HG02852 (cell line): ENCODE data around the gene GIPR.
"Not testable (repeated sequence)": the region's sequence is repeated elsewhere in the genome, so short reads cannot be mapped to it uniquely, and the experiment has no call there.

ENCODE experiments used
- ATAC-seq: cut with Tn5 transposase; IDR thresholded peaks from one replicate; pipeline ENCODE4 v1.9.1; 2021; ENCODE audit warnings: mild to moderate bottlenecking, moderate library complexity; ENCODE audit not compliant: unreplicated experiment

The GIPR gene

DNA sequence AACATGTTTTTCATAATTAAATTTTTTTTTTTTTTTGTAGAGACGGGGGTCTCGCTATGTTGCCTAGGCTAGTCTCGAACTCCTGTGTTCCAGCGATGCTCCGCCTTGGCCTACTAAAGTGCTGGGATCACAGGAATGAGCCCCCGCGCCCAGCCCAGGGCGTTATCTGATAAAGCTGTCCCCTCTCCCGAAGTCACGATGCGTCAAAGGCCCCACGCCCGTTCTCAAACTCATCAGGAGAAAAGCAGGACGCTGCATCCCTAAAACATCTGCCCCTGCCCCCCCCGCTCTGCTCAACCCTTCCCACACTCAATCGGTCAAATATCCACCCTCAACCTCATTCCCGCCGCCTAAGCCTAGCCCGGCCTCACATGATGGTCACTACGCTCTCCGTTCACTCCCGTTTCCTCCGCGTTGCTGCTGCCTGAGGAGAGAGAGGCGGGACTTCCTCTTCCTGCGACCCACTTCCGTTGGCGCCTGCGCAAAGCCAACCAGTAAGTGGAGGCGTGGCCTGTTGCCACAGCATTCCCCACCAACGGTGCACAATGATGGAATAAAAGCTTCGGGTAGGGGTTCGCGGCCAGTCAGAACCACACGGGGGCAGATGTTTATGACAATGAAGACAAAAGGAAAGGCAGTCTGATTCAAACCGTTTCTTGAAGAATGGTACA lies 23.6 kb downstream of the GIPR start, which contains the start of gene SNRPD2:
SNRPD2 (minus strand) TSS at position 438 of the 671 bp plus-strand sequence; CDS start at position 373, 65 bp downstream.
- peak; percentile 40 for ATAC-seq

DNA sequence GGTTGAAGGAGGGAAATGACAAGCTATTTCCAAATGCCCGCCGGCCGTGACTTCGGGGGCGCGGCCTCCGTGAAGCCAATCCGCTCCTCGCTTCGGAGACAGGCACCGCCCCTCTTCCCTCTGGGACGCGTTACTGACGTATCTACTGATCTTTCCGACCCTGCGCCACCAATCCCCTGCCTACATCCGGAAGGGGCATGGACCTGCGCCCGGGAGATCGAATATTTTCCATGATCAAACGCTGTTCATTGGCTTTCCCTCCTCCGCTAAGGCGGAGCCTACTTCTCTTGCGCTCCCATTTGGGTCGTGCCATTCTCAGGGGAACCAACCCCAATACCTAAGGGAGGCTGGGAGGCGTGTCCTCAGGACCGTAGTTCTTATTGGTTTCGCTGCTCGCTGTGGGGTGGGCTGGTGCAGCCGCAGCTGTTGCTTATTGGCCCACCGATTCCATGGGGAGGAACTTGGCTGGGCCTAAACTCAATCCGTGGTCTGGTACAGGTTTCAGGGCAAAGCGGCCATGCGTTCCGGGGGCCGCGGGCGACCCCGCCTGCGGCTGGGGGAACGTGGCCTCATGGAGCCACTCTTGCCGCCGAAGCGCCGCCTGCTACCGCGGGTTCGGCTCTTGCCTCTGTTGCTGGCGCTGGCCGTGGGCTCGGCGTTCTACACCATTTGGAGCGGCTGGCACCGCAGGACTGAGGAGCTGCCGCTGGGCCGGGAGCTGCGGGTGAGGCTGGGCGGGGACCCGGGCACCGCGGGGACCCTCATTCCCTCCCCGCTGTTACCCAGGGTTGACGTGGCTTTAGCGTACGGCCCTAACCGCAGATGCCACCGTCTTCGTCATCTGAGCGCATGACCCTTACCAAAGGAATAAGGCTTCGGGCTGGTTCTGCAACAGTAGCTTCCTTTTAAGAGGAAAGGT lies 24.4 kb downstream of the GIPR start, which contains the start of gene QPCTL:
QPCTL (plus strand) TSS at position 480 of the 919 bp plus-strand sequence; CDS start at position 518, 38 bp downstream.
- peak; percentile 79 for ATAC-seq

DNA sequence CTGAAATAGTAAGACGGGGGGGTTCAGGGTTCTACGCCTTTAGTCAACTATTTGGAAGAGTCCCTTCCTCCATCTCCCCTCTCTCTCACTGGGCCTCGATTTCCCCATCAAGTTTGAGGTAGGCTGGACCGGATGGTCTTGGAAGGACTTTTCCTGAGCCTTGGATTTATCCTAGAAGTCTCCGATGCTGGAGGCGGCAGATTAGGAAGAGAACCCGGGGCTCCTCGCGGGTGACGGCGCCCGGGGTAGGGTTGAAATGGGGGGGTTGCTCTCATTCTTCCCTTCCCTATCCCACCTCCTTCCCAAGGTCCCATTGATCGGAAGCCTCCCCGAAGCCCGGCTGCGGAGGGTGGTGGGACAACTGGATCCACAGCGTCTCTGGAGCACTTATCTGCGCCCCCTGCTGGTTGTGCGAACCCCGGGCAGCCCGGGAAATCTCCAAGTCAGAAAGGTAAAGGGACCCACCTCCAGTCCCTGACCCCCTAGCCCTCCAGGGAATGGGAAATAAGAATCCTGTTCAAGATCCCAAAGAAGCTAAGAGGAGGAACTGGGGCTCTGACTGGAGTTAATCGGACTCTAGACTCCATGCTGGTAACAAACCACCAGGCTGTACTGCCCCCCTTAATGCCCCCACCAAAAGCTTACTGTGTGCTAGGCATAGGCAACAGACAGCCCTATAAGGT lies 25.2 kb downstream of the GIPR start:
- no peak for ATAC-seq

DNA sequence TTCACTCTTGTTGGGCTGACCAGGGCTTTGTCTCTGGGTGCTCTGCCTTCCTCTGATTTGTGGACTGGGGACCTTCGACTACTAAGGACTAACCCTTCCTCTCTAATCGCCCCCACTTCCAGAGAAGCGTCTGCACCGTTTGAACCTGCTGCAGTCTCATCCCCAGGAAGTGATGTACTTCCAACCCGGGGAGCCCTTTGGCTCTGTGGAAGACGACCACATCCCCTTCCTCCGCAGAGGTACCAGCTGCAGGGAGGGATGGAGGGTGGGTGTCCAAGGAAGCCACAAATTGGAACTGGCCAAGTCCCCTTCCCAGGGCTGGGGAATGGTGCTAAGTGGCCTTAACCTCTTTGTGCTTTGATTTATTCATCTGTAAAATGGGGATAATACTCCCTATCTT lies 33.7 kb downstream of the GIPR start:
- ATAC-seq: no peak

DNA sequence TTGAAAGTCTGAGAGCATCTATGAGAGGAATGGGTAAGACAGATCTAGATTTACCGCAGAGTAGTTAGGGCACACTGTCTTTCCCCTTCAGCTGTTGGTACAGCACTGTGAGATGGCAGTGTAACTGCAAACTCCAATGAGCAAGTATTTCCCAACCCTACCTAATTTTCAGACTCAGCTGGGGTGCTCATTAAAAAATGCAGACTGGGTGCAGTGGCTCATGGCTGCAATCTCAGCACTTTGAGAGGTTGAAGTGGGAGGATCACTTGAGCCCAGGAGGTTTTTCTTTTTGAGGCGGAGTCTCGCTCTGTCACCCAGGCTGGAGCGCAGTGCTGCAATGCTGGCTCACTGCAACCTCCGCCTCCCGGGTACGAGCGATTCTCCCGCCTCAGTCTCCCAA lies 37.1 kb downstream of the GIPR start:
- no peak for ATAC-seq

DNA sequence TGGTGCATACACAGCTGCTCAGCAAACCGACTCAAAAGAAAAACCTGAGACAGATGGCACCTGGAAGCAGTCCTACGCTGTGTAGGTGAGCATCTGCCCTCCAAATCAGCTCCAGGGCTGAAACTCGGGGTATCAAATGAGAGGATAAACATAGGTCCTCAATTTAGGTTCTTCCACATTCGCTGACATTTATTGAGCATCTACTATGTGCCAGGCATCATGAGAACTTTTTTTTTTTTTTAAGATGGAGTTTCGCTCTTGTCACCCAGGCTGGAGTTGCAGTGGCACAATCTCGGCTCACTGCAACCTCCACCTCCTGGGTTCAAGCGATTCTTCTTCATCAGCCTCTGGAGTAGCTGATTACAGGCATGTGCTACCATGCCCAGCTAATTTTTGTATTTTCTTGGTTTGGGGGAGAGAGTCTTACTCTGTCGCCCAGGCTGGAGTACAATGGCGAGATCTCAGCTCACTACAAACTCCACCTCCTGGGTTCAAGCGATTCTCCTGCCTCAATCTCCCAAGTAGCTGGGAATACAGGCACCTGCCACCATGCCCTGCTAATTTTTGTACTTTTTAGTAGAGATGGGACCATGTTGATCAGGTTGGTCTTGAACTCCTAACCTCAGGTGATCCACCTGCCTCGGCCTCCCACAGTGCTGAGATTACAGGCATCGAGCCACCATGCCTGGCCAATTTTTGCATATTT lies 37.8 kb downstream of the GIPR start:
- ATAC-seq: no peak

DNA sequence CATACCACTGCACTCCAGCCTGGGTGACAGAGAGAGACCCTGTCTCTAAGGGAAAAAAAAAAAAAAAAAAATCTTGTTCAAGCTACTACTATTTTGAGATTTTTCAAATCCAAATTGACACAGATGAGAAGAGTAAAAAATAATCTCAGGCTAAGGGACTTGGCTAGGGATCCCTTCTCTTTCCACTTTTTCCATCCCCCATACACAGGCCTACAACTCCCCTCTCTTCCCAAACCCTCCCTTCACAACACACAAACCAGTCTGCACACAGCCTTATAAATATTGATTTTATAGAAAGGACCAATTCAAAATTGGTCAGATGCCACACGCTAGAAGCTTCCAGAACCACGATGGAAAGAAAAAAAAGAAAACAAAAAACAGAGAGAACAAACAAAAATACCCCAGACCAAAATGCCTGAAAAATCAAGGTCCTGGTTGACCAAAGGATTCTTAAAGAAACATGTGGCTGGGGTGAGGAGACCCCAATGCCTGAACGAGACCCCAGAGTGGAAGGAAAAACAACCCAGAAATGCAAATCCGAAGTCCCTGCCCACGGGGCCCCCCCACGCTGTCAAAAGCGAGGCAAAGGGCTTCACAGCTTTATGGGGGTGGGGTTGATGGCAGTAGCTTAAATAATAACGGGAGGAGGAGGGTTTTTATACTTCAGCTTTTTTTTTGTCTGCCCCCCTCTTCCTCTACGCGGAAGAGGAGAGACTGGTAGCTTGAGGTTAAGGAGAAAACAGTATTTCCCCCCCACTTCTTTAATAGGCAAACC lies 42.5 kb downstream of the GIPR start:
- ATAC-seq: no peak

DNA sequence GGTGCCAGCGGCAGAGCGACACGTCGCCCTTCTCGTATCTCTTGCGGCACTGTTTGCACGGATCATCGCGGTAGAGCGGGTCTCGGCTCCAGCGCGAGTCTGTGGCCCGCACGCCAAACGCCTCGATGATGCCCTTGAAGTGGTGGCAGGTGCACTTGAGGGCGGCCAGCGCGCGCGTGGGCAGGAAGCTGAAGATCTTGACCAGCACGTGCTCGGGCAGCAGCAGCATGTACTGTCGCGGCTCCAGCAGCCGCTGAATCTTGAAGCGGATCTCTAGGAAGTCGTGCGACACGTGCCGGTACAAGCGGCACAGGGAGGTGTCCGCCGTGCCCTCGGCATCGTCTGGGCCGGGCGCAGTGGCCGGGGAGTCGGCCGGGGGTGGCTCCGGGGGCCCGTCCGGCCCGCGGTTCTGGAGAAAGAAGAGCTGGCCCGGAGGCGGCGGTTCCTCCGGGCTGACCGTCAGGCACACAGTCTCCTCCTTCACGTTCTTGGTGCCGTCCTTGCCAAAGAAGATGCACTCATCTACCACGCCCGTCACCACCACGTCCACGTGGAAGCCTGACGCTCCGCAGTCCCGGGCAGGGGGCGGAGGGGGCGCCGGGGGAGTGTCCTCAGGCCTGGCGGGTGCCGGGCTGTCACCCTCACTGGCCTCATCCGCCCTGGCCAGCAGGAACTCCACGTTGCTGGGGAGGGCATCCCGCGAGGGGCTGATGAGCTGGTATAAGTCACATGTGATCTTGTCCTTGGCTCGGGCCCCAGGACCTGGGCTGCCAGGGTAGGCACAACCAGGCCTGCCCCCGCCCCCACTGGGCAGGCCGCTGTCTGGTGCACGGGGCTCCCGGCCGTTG lies 44.1 kb downstream of the GIPR start:
- no peak for ATAC-seq

DNA sequence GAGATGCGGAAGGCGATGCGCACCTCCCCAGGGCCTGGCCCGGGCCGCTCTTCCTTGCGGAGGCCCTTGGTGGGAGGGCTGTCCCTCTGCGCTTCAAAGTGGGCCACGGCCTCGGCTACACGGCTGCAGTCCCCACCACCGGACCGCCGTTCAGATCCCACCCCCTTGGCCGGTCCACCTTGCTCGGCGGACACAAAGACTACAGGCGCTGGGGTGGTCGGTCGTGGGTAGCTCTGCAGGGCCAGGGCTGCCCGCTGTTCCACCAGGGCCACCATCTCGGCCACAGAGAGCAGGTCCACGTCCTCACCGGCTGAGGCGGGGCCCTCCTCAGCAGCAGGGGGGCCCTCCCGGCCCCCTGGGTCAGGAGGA lies 44.7 kb downstream of the GIPR start:
- ATAC-seq: no peak

DNA sequence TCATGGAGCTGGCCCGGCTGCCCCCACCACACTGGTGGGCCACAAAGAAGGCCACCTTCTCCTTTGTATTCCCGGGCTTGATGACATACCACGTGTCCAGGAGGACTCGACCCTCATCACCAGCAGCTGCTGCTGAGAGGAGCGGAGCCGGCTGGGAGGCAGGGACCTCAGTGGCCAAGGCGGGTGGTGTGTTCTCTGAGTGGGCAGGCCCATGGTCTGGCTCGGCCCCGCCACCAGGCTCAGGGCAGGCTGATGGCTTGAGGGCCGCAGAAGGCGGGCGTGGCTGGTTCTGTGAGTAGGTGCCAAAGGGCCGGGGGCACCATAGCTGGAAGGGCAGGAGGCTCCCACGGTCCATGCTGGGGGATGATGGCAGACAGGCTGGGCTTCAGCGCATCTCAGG lies 45.1 kb downstream of the GIPR start:
- no peak for ATAC-seq

DNA sequence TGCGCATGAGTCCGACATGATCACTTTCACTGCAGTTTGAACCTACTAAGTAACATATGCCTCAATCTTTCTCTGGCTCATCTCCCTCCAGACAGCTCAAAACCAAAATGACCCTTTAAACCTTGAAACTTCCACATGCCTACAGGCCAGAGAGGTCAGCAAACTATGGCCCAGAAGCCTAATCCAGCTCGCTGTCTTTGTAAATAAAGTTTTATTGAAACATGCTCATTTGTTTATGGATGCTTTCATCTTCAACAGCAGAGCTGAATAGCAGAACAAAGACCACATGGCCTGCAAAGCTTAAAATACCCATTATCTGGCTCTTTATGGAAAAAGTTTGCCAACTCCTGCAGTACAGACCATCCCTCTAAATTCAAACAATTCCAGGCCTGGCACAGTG lies 47.1 kb downstream of the GIPR start:
- ATAC-seq: no peak

DNA sequence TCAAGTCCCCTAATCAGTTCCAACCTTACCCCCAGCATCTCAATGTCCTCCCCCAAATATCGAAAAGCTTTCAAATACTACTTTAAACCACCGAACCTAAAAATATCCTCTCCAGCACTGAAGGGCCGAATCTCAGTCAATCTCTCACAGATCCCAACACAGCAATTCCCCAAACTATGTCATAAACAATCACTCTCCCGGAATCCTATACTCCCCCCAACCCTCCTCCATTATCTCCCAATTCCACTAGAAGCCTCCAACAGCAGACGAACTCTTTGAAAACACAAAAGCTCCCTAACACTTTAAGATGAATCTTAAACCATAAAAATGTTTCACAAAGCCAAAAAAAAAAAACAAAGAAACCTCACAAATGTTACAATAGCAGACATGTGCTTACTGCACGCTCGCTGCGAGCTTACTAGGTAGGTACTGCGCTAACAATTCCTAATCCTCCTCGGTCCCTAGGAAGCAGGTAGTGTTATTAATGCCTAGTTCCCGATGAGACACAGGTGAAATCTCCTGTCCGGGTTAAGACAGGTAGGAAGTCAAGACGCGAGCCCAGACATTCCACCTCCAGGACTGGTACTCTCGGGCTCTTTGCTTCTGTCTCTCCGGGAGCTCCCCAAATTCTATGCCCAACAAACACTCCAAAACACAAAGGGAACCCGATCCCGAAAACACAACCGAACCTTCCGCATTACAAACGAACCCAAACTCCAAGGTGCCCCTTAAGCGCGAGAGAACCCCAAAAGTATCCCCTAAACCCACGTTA lies 48.5 kb downstream of the GIPR start:
- no peak for ATAC-seq

DNA sequence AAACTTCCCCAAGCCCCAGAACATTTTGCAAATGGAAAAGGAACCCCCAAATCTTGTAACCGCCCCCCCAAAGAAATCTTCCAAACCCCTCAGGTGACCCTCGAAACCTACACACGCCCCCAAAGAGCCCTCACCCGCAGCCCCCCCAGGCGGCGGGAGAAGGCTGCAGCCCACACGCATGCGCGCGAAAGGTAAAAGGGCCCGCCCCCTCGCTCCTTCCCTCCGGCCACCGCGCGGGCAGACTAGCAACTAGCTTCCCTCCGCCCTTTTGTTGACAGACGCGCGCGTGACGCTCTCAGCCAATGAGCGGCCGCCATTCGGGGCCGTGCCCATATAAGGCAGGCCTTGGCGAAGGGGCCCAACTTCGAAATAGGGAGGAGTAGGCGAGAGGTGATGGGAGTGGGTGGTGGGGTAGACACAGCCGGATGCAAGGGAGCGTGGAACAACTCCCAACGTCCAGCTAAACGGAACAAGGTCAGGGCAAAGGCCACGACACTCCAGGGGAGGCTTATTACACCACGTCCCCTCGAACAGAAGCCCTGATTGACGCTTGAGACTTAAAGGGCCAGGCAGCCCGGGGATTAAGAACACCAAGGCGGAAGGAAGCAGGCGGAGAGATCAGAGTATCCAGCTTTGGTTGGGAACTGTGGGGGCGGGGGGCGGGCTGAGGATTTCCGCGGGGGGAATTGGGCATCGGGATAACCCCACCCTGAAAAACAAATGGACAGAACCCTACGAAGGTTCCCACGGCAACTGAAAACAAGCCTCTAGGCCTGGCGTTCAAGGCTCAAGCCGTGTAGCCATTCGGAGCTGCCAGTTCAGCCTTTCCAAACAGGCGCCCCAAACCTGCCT lies 49.3 kb downstream of the GIPR start:
- ATAC-seq: peak; percentile 92

DNA sequence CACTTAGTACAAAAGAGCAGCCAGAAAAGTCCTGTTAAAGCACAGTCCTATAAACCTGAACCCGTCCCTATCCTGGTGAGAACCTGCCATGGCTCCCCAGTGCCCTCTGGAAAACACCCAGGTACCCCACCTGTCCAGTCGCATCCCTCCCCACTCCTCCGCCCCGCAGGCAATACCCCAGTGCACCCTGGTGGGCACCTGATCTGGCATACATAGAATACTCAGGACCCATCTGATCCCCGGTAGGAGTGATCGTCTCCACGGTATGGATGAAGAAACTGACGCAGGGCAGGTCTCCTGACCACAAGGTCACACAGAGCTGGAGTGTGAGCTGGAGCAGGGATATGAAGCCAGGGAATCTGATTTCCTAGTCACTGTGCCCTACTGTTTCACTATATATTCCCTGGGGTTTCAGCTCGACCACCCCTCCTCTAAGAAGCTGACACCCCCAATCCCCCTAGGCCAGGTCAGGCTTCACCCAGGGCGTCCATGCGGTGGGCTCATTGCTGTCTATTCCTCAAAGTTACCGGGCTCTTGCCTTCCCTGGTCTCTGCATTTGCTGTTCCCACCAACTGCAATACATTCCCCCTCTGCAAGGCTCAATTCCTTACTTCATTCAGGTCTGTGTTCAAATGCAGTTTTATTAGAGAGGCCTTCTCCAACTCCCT lies 50.1 kb downstream of the GIPR start:
- no peak for ATAC-seq

DNA sequence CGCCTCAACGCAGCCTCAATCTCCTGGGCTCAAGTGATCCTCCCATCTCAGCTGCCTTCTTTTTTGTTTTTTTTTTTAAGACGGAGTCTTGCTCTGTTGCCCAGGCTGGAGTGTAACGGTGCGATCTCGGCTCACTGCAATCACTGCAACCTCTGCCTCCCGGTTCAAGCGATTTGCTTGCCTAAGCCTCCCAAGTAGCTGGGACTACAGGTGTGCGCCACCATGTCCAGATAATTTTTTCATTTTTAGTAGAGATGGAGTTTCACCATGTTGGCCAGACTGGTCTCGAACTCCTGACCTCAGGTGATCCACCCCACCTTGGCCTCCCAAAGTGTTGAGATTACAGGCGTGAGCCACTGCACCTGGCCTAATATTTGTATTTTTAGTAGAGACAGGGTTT lies 52.0 kb downstream of the GIPR start:
- not testable (repeated sequence) for ATAC-seq

DNA sequence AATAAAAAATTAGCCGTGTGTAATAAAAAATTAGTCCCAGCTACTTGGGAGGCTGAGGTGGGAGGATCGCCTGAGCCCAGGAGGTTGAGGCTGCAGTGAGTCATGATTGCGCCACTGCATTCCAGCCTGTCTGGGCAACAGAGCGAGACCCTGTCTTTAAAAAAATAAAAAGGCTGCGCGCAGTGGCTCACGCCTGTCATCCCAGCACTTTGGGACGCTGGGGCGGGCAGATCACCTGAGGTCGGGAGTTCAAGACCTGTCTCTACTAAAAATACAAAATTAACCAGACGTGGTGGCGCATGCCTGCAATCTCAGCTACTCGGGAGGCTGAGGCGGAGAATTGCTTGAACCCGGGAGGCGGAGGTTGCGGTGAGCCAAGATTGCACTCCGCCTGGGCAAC lies 60.7 kb downstream of the GIPR start:
- not testable (repeated sequence) for ATAC-seq

DNA sequence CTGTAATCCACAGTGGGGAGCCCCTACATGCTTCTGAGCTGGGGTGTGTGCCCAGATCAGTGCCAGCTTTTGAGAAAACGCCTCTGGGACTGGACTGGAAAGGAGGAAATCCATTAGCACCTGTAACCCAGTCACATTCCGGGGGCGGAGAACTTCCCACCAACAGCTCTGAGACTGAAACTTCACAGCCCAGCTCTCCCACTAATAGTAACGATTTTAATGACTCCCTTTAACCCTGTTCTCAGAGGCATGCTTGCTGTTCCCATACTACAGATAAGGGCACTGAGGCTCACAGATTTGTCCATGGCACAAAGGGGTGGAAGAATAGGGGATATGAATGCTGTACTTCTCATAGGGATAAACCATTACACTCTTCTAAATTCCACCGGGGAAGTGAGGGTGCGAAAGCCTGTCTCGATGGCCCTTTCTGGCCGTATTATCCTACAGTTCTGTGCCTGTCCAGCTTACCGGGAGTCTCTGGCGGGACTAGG lies 61.8 kb downstream of the GIPR start:
- no peak for ATAC-seq
